ENCODE measurements around the gene CROCC. TPM values are rescaled to one million over a fixed set of nuclear protein-coding genes. Genes with fewer than 3 reads are reported as not detected.
"Not testable (repeated sequence)": the region's sequence is repeated elsewhere in the genome, so short reads cannot be mapped to it uniquely, and the experiment has no call there.

CROCC gene, protein sequence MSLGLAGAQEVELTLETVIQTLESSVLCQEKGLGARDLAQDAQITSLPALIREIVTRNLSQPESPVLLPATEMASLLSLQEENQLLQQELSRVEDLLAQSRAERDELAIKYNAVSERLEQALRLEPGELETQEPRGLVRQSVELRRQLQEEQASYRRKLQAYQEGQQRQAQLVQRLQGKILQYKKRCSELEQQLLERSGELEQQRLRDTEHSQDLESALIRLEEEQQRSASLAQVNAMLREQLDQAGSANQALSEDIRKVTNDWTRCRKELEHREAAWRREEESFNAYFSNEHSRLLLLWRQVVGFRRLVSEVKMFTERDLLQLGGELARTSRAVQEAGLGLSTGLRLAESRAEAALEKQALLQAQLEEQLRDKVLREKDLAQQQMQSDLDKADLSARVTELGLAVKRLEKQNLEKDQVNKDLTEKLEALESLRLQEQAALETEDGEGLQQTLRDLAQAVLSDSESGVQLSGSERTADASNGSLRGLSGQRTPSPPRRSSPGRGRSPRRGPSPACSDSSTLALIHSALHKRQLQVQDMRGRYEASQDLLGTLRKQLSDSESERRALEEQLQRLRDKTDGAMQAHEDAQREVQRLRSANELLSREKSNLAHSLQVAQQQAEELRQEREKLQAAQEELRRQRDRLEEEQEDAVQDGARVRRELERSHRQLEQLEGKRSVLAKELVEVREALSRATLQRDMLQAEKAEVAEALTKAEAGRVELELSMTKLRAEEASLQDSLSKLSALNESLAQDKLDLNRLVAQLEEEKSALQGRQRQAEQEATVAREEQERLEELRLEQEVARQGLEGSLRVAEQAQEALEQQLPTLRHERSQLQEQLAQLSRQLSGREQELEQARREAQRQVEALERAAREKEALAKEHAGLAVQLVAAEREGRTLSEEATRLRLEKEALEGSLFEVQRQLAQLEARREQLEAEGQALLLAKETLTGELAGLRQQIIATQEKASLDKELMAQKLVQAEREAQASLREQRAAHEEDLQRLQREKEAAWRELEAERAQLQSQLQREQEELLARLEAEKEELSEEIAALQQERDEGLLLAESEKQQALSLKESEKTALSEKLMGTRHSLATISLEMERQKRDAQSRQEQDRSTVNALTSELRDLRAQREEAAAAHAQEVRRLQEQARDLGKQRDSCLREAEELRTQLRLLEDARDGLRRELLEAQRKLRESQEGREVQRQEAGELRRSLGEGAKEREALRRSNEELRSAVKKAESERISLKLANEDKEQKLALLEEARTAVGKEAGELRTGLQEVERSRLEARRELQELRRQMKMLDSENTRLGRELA (N-terminal part only)
- 11.8 TPM for total RNA-seq

DNA sequence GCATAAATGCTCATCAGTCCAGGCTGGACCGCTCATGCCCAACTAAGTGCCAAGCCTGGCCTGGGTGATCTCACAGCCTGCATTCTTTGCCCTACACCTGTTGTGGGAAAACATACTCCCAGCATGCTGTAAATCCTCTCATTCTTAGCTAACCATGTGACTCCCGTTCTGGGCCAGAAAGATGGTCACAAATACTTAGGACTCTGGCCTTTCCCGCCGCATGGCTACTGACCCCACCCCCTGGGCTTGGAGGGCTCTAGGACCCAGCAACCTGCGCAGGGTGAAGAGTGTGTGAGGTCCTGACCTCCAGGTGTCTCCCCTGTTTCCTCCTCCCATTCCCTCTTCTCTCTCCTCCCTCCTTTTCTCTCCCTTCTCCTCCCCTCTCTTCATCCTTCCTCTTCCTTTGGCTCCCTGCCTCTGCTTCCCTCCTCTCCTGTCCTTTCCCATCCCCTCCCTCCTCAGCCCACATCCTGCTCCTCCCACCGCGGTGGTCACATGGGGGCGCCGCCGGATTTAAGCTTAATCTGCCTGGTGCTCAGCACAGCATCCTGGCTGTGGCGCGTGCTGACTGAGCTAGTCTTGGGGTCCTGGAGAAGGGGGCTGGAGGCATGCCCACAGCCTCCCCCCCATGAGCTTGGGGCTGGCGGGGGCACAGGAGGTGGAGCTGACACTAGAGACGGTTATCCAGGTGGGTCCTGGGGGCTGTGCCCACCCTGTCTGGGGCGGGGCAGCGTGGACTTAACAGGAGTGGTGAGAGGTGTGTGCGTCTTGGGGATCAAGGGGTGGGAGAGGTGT is at the start of gene CROCC:
CROCC (plus strand) TSS at position 541 of the 795 bp plus-strand sequence; CDS start at position 629, 88 bp downstream.
- ATAC-seq, result peak; percentile 32
- no peak for DNase-seq (ENCODE audit: low spot score)

DNA sequence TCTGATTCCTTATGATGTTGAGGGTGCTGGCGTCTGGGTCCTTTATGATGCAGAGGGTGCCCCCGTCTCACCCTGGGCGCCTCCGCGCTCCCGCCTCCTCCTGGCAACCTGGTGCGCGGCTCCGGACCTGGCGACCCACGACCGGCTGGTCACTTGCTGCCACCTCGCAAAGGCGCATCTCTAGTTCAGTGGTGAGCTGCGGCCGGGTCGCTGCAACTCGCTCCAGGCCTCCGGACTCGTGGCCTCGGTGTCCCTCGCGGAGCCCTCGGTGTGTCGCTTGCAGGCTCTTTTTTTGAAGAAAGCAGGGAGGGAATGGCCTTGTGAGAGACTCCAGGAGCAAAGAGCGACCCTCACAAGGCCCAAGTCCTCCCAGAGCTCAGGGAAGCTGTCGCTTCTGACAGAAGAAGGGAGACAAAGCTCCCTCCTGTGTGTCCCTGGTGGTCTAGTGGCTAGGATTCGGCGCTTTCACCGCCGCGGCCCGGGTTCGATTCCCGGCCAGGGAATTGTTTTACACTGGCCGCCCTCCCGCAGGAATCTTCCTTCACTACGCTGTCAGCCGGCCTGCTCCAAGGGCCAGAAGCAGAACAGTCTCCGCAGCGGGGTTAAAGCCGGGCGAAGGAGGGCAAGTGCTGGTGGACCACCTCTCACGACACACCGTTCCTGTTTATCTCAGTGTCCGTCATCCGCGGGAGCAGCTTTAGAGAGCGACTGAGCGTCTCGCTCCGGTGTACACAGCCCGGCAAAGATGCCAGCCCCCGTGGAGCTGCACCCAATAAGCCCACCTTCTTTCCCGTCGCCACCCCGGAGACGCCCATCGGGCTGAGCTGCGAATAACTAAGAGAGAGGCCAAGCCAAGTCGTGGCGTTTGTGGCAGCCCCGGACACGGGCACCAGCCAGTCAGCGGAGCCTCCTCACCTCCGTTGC is 49.3 kb upstream of the CROCC start:
- DNase-seq (ENCODE audit: low spot score), result peak; percentile 62
- ATAC-seq, result peak; percentile 66

DNA sequence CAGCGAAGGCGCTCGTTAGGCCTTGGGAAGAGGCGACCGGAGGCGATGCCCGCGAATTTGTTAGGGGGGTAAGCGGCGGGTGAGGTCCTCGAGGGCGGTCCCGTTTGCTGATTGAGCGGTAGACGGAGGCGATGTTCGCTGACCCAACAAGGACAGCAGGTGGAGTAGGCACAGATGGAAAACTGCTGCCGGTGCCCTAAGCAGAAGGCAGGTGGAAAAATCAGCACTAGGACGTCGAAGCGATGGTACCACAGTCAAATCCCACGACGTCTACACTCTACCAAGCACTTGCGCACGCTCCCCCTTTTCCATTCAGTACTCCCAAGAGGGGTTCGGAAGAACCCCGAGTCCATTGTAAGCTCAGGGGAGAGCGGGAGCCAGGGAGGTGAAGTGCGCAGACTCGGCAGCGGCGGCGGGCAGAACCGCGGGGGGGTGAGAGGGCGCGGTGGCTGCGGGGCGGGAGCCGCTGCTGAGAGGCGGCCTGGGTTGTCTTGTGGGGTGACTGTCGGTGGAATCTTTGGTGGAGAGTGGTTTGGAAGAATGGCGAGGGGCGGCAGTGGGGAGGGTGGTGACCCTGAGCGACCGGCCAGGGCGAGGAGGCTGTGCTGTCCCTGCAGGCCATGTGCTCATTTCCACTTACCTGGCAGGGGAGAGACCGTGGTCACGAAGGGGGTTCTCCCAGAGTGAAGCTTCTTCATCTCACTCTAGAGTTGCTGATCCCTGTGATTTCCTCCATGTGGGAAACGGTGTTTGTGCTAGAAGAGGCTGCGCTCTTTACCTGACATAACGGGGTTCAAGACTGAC is 48.5 kb upstream of the CROCC start:
- peak; percentile 80 for ATAC-seq
- DNase-seq (ENCODE audit: low spot score), result peak; percentile 78

DNA sequence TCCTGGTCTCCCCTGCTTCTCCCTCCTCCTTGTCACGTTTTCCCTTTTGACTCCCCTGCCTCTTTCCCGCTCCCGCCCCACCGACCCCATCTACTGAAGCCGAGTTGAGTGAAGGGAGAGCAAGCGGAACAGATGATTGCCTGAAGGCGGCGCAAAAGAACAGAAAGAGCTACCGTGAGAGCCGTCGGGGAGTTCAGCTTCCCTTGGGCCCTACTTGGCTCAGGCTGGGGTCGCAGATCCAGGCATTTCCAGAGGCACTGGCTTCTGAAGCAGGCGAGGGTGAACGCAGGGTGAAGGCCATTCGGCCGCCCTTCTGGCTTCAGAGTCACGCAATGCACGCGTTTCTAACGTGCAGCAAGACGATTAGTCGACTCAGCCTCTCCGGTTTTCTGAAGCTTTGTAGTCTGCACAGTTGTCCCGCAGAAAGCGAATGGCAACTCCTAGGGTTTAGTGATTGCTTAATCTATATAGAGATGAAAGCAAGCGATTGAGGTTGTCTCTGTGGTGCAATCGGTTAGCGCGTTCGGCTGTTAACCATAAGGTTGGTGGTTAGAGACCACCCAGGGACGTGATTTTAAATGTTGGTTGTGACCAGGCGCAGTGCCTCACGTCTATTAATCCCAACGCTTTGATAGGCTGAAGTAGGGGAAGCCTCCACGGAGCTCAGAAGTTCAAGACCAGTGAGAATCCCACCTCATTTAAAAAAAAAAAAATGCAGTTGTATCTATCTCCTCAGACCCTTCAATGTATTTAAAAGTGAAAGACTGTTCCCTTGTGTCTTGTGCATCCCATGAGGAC is 46.6 kb upstream of the CROCC start:
- not testable (repeated sequence) for DNase-seq (ENCODE audit: low spot score)
- peak; percentile 15 for ATAC-seq

DNA sequence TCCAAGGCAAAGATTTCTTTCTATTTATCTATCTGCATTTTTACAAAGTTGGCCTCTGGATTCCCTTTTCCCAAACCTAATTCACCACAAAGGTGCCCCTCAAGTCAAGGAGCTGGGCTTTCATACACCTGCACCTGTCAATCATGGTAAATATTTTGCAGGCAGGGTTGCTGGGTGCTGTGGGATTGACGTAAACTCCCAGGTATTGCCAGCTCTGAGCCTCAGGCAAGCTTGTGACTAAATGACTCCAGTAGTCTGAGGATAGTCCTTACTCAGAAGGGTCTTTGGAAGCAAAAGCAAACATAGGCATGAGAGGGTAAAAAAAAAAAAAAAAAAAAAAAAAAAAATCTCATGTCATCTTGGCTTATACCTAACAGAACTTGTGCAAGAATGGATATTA is 40.0 kb upstream of the CROCC start:
- ATAC-seq, result not testable (repeated sequence)

DNA sequence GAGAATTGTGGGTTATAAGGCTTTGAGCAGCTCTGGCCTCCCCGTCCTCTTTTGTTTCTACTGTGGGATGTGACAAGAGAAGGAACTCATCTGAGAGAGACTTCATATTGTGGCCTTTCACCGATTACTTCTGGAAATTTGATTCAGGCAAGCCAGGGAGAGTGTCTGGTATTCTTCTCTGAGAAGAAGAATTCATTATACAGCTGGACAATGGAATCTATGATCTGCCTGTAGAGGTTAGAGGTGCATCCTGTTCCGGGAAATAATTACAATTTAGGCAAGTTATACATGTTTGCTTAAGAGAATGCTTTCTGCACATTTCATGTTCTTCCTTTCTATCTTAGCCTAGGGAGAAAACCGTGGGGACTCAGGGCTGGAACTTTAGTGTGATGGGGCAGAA is 38.7 kb upstream of the CROCC start:
- DNase-seq (ENCODE audit: low spot score), result no peak
- peak; percentile 37 for ATAC-seq

More for the DNA sequence above, 40.0 kb upstream of the CROCC start:
- DNase-seq (ENCODE audit: low spot score), result not testable (repeated sequence)

DNA sequence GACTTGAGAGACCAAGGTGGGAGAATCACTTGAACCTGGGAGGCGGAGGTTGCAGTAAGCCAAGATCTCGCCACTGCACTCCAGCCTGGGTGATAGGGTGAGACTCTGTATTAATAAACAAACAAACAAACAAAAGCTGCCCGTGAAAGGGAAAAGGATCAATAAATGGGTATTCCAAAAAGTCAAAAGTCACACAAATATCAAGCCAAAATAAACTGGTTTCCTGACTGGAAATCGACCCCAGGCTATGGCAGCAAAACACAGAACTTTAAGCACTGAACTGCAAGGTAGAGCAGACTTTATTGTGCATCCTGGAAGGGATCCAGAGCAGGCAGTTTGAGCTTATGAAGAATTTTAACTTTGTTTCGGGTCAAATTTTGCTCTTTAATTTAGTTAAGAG is 37.2 kb upstream of the CROCC start:
- ATAC-seq, result peak; percentile 76
- DNase-seq (ENCODE audit: low spot score), result peak; percentile 77

DNA sequence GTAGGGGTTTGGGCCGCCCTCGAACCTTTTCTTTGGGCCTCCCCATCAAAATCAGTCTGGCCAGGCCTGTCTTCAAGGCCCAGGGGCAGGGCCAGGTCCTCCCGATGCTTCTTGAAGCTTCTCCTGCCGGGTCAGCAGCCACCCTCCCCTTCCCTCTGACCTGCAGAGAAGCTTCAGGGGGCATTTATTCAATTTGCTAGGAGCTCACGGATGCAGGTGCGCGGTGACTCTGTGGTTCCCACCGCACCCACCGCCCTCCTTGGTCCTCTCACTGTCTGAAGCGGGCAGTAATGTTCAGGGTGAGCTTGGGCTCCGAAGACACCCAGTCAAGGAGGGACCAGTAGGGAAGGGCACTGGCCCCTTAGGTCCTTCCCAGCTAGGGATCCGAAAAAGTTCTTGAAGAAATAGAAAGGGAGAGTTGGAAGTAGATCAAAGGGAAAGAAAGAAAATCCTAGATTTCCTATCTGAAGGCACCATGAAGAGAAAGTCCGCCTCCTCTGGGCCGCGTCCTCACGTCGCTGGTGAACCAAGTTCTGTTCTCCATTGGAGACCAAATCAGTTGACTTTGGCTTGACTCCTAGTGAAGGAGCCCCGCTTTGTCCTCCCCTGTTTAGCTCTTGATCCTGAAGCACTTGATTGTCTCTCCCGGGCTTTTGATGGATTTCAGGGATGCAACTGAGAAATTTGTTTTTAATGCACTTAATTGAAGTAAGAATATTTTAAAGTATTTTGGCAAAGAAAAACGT is 34.7 kb upstream of the CROCC start:
- DNase-seq (ENCODE audit: low spot score), result no peak
- ATAC-seq, result no peak

DNA sequence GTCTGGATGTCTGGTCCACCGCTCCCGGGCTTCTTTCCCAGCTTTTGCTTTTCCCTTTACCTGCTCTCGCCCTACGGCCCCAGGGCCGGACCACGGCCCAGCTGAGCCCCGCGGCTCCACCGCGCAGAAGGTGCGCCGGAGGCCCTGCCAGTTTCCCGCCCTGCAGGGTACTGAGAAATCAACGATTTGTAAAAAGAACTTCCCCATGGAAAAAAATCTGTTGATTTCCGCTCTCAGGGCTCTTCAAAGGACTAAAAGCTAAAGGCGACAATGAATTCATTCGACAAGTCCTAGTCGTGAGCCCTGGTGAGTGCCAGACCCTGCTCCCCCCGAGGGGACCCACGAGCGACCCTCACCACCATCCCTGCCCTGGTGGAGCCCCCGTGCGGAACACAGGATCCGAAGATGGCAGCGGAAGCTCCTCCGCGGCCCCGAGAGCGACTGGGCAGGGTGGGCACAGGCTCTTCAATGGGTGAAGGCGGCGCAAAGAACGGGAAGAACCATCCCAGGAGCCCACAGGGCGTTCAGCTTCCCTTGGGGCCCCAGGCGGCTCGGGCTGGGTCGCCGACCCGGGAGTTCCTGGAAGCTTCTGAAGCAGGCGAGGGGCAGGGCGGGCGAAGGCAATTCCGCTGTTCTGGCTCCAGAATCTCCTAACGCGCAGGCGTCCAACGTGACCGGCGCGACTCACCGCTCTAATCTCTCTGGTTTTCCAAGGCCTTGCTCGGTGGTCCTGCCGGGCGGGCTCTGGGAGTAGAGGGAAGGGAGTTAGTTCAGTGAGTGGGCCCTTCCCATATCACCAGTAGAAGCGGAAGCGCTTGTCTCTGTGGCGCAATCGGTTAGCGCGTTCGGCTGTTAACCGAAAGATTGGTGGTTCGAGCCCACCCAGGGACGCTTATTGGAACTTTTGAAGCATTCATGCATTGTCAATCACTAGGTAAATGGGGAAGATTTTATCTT is 32.6 kb upstream of the CROCC start:
- ATAC-seq, result peak; percentile 83
- DNase-seq (ENCODE audit: low spot score), result peak; percentile 87

DNA sequence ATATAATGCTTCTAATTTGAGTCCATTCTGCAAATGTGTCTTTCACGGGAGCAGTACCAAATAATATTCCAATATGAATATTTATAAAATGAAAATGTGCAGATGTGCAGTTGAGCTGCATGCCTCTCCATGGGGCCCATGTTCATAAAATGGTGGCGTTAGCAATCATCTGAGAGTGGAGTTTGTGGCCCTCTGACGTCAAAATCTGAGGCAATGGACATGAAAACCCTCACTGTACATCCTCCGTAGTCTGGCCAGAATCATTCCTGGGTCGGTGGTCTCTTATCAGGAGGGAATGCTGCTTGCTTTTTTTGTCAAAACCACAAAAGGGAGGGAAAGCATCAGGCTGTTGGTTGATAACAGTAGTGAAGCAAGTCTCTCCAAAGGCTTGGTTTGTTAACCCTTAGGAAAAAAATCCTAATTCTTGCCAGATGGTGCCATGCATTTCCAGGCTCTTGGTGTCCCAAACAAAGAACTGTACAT is 31.2 kb upstream of the CROCC start:
- not testable (repeated sequence) for DNase-seq (ENCODE audit: low spot score)

DNA sequence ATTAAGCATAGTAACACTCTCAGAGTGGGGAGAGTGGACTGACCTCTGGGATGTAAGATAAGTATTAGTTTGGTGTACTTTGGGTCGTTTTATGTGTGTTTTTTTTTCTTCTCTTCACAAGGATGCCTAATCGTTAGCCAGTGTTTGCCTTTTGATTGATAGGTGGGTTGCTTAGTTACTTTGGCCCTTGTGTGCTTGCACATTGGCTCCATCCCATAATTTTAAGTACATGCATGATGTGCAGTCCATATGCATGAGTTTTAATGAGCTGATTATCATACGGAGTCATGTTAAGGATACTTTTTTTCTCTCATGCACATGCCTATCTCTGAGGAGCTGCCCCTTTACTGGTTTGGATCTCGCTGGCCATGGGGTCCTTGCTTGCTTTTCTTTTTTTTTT is 30.7 kb upstream of the CROCC start:
- DNase-seq (ENCODE audit: low spot score); ATAC-seq: not testable (repeated sequence)

More for the DNA sequence above, 31.2 kb upstream of the CROCC start:
- ATAC-seq, result not testable (repeated sequence)

DNA sequence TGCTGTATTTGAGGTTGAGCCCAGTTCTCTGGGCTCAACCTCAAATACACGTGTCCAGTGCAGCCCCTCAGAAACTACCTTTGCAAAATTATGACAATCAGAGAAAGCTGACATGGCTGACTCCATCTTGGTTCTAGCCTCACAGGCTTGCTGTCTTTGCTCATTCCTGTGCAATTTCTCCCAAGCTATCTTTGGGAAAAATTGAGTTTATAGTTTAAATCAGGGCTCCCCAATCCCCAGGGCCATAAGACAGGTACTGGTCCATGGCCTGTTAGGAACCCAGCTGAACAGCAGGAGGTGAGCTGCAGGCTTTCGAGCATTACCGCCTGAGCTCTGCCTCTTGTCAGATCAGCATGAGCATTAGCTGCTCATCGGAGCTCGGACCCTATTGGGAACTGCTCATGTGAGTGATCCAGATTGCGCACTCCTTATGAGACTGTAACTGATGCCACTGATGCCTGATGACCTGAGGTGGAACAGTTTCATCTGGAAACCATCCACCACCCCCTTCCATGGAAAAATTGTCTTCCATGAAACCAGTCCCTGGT is 28.7 kb upstream of the CROCC start:
- not testable (repeated sequence) for ATAC-seq

DNA sequence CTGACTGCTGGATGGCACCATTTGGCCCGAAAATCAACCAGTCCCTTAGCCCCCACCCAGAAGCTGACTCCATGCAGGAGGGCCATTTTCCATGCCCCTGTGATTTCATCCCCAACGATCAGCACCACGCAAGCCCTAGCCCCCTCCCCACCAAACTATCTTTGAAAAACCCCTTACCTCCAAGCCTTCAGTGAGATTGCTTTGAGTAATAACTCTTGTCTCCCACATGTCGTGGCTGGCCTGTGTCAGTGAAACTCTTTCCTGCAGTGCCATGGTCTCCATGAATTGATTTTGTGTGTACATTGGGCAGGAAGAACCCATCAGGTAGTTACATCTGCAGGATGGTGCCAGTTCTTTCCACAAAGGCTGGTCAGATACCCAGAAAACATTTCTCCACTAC is 27.9 kb upstream of the CROCC start:
- not testable (repeated sequence) for DNase-seq (ENCODE audit: low spot score); ATAC-seq

More for the DNA sequence above, 28.7 kb upstream of the CROCC start:
- not testable (repeated sequence) for DNase-seq (ENCODE audit: low spot score)

DNA sequence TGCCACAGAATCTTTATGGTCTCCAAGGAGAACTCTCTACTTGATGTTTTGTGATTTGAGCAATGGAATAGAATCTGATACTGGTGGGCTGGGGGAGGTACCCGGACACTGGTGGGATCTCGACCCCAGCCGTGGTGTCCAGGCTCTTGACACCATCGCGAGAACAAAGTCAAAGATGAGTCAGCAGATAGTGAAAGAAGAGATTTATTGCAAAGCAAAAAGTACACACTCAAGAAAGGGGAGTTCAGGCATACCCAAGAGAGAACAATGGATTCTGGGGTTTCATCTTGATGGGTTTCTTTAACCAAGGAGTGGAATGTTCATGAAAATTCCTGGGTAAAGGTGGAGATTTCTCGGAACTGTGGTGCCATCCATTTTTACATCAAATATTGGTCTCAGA is 27.4 kb upstream of the CROCC start:
- DNase-seq (ENCODE audit: low spot score); ATAC-seq: not testable (repeated sequence)

DNA sequence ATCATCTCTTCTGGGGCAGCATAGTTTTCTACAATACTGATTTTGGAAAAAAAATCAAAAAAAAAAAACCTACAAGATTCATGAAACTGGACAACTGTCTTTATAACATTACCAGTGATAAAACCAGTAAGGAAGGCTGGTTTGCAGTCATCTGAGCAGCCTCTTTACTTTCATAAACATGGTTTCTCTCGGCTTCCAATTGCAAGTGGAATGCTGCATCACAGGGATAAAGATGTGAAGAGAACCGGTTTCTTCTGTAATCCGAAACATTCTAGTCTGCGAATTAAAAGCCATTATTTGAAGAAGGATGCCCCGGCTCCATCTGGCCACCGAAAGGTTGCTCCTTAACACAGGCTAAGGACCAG is 26.5 kb upstream of the CROCC start:
- ATAC-seq; DNase-seq (ENCODE audit: low spot score): not testable (repeated sequence)
